Prostate gland (tissue), 2 donors: ENCODE data around the gene PRIMPOL.

ENCODE experiments used
- POLR2A ChIP-seq: fragments of 450-650 bp; IDR thresholded peaks from one replicate; pipeline ENCODE4 v1.6.1; 2016; ENCODE audit warnings: antibody characterized with exemption, mild to moderate bottlenecking
- TF ChIP-seq, protein P1 (sequence below), 4 experiments: fragments of 200-600 bp in 2 of 4; fragments of 450-650 bp in 2 of 4; sonication (generic) in 2 of 4; IDR thresholded peaks; 1 replicate in 3 of 4; 2 replicates in 1 of 4; pipeline ENCODE4 v1.5.1; 2016 to 2019; ENCODE audit warnings: antibody characterized with exemption in 4 of 4, mild to moderate bottlenecking in 2 of 4, moderate library complexity in 2 of 4

GRCh38 chr4:184636144-184636543 lies 13.4 kb upstream of the PRIMPOL start:
- no peak for TF ChIP-seq POLR2A
- TF ChIP-seq, protein P1, sequence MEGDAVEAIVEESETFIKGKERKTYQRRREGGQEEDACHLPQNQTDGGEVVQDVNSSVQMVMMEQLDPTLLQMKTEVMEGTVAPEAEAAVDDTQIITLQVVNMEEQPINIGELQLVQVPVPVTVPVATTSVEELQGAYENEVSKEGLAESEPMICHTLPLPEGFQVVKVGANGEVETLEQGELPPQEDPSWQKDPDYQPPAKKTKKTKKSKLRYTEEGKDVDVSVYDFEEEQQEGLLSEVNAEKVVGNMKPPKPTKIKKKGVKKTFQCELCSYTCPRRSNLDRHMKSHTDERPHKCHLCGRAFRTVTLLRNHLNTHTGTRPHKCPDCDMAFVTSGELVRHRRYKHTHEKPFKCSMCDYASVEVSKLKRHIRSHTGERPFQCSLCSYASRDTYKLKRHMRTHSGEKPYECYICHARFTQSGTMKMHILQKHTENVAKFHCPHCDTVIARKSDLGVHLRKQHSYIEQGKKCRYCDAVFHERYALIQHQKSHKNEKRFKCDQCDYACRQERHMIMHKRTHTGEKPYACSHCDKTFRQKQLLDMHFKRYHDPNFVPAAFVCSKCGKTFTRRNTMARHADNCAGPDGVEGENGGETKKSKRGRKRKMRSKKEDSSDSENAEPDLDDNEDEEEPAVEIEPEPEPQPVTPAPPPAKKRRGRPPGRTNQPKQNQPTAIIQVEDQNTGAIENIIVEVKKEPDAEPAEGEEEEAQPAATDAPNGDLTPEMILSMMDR (IDR thresholded peaks at IDR 0.05), result no peak
